Spleen (tissue), 11 donors: ENCODE results near the gene MCC. TPM values are rescaled to one million over a fixed set of nuclear protein-coding genes. Genes with fewer than 3 reads are reported as not detected.

ENCODE experiments used
- DNase-seq: peaks from one replicate; pipeline ENCODE4 v3.0.0-alpha.2; 2020
- H3K27ac ChIP-seq, 8 donors: fragments of 200-600 bp; sonication (generic) in 7 of 8; 1 replicate in 4 of 8; 2 replicates in 4 of 8; pipeline versions ENCODE4 v1.5.0 to v1.8.0; 2016 to 2021; ENCODE audit warnings: inconsistent platforms in 4 of 8, mild to moderate bottlenecking in 4 of 8, moderate library complexity in 1 of 8
- H3K27me3 ChIP-seq, 7 donors: fragments of 200-600 bp; sonication (generic) in 6 of 7; replicated peaks in 1 of 7; 1 replicate in 4 of 7; 2 replicates in 3 of 7; pipeline versions ENCODE4 v1.5.0 to v1.8.0; 2016 to 2021; ENCODE audit warnings: inconsistent platforms in 3 of 7, mild to moderate bottlenecking in 1 of 7
- H3K36me3 ChIP-seq, 6 donors: fragments of 200-600 bp; sonication (generic) in 5 of 6; 1 replicate in 4 of 6; 2 replicates in 2 of 6; pipeline versions ENCODE4 v1.5.0 to v1.8.0; 2016 to 2021; ENCODE audit warnings: inconsistent platforms in 2 of 6
- H3K4me1 ChIP-seq, 6 donors: fragments of 200-600 bp; sonication (generic) in 5 of 6; 1 replicate in 3 of 6; 2 replicates in 3 of 6; pipeline versions ENCODE4 v1.5.0 to v1.8.0; 2016 to 2021; ENCODE audit warnings: inconsistent platforms in 3 of 6
- H3K4me3 ChIP-seq, 8 donors: fragments of 200-600 bp; sonication (generic) in 7 of 8; 1 replicate in 4 of 8; 2 replicates in 4 of 8; pipeline versions ENCODE4 v1.5.0 to v1.8.0; 2016 to 2021; ENCODE audit warnings: inconsistent platforms in 4 of 8, mild to moderate bottlenecking in 4 of 8, moderate library complexity in 2 of 8
- H3K9me3 ChIP-seq, 8 donors: fragments of 200-600 bp; sonication (generic) in 7 of 8; 1 replicate in 4 of 8; 2 replicates in 4 of 8; pipeline versions ENCODE4 v1.5.0 to v1.8.0; 2016 to 2021; ENCODE audit warnings: inconsistent platforms in 4 of 8
- POLR2A ChIP-seq, 3 donors: fragments of 450-650 bp; IDR thresholded peaks; one replicate each; pipeline ENCODE4 v1.5.1; 2017; ENCODE audit warnings: antibody characterized with exemption in 3 of 3, mild to moderate bottlenecking in 1 of 3
- POLR2AphosphoS5 ChIP-seq, 3 donors: sonication (generic); formaldehyde crosslinking; IDR thresholded peaks; one replicate each; pipeline ENCODE4 v1.5.1; 2017; ENCODE audit warnings: antibody characterized with exemption in 3 of 3
- WGBS, 5 donors: extraction: QIAGEN DNeasy Blood & Tissue Kit in 3 of 5; methylation state at CpG; one replicate each; pipeline versions ENCODE4 v1.1.5 to v1.1.7; 2013 to 2018; 5-methylcytosine and 5-hydroxymethylcytosine counted together
- intact Hi-C: fragments of 100-400 bp; cut with DNase I; formaldehyde crosslinking; loops from one replicate; pipeline ENCODE4 v1.15.0; 2023; ENCODE audit warnings: low total_unique reads
- polyA plus RNA-seq, 3 donors: library from polyadenylated mRNA; stranded (reverse); fragments of 200-250 nt; gene quantifications; one replicate each; pipeline ENCODE4 v1.2.1, GENCODE V29; 2013
- total RNA-seq, 7 donors: library from RNA; depleted of rRNA in 3 of 7; stranded (reverse); fragments of >200 nt in 3 of 7; fragmentation: NEBNext Ultra II Directional in 4 of 7; extraction: Animal tissue kit (Norgen Biotek cat#: 25700) in 4 of 7; gene quantifications; one replicate each; pipeline versions ENCODE4 v1.1.0 to v1.2.1, GENCODE V29; 2016 to 2021
- TF ChIP-seq, protein P1 (sequence below), 11 experiments: fragments of 200-600 bp in 7 of 11; fragments of 450-650 bp in 4 of 11; sonication (generic) in 4 of 11; IDR thresholded peaks in 8 of 11; conservative IDR thresholded peaks in 3 of 11; 1 replicate in 7 of 11; 2 replicates in 4 of 11; pipeline versions ENCODE4 v1.4.0 to v1.8.0; 2016 to 2021; ENCODE audit warnings: antibody characterized with exemption in 11 of 11, inconsistent platforms in 4 of 11, mild to moderate bottlenecking in 1 of 11
- donor health status: healthy with polysubstance abuse.
- donor health status: DM: no; HTN: no; CAD: no; lungs with moderate emphysema.
- donor health status: DM: no; HTN: no; CAD: no.
- donor health status: Bipolar disorder and iron deficiency.
- donor health status: healthy.
- donor health status: DM: no; HTN: no; CAD: no.
- donor health status: DM: yes; HTN: yes; CAD: no.

The MCC gene
- total and polyA plus RNA-seq, 10 donors, result 1.3 to 32.8 (median 15.8) TPM

DNA sequence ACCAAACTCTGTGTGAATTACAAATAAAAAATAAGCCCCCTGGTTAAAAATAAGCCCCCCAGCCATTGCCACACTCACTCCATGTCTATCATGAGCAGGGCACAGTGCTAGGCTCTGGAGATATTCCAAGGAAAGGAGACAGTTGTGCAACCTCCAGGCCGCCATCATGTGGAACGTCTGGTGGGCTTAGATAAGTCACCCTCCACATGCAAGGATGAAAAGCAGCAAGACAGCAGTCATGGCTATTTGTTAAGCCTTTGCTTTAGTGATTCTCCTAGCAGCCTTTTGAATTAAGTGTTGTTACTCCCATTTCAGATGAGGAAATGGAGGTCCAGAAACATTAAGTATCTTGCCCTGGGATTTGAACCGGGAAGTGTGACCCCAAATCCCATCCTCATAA, 416.9 kb downstream of the MCC start:
- intact Hi-C loops, result no loop called here
- peaks cover 0 to 7% (median 0%) of the 10 kb centered on the region in 8 donors for H3K9me3 ChIP-seq
- no peak overlapping the region for H3K27ac ChIP-seq
- peaks cover 0 to 3% (median 0%) of the 10 kb centered on the region in 7 donors for H3K27me3 ChIP-seq
- TF ChIP-seq, protein P1, sequence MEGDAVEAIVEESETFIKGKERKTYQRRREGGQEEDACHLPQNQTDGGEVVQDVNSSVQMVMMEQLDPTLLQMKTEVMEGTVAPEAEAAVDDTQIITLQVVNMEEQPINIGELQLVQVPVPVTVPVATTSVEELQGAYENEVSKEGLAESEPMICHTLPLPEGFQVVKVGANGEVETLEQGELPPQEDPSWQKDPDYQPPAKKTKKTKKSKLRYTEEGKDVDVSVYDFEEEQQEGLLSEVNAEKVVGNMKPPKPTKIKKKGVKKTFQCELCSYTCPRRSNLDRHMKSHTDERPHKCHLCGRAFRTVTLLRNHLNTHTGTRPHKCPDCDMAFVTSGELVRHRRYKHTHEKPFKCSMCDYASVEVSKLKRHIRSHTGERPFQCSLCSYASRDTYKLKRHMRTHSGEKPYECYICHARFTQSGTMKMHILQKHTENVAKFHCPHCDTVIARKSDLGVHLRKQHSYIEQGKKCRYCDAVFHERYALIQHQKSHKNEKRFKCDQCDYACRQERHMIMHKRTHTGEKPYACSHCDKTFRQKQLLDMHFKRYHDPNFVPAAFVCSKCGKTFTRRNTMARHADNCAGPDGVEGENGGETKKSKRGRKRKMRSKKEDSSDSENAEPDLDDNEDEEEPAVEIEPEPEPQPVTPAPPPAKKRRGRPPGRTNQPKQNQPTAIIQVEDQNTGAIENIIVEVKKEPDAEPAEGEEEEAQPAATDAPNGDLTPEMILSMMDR (IDR thresholded peaks at IDR 0.05 in 8 of 11, conservative IDR thresholded peaks at IDR 0.05 in 3 of 11), result no peak
- TF ChIP-seq POLR2AphosphoS5 (IDR thresholded peaks at IDR 0.05), result no peak
- TF ChIP-seq POLR2A (IDR thresholded peaks at IDR 0.05), result no peak
- no peak overlapping the region for H3K4me3 ChIP-seq
- no peak for DNase-seq
- peaks cover 0 to 7% (median 0%) of the 10 kb centered on the region in 6 donors for H3K4me1 ChIP-seq
- WGBS, 5 donors, result 70 to 95% (median 90%) methylated on average over 3 of the region's 3 CpGs
- peaks cover 0 to 37% (median 0%) of the 10 kb centered on the region in 6 donors for H3K36me3 ChIP-seq

DNA sequence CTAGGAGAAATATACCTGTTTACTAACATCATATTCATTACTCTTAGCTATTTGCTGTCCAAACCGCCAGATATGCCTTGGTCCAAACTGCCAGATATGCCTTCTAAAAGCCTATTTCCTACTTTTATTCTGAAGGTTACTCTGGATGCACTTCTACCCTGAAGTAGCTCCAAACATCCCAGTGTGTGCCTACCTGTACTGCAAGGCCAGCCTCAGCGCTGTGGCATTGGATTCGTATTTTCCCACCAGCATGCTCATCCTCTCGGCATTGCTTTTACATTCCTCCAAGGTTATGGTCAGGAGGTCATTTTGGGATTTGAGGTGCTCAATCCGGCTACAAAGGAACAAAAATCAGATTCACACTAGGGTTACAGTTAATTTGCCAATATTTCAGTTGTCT, 417.4 kb downstream of the MCC start:
- WGBS, 5 donors, result 73 to 94% (median 83%) methylated on average over 5 of the region's 5 CpGs
- Histone ChIP-seq H3K27ac (no peak overlapping the region), H3K36me3 (peaks cover 0 to 37% (median 0%) of the 10 kb centered on the region in 6 donors), H3K4me3 (no peak overlapping the region), H3K27me3 (peaks cover 0 to 3% (median 0%) of the 10 kb centered on the region in 7 donors), H3K9me3 (peaks cover 0 to 2% (median 0%) of the 10 kb centered on the region in 8 donors), H3K4me1 (peaks cover 0 to 7% (median 0%) of the 10 kb centered on the region in 6 donors)
- TF ChIP-seq, protein P1 (IDR thresholded peaks at IDR 0.05 in 8 of 11, conservative IDR thresholded peaks at IDR 0.05 in 3 of 11), result no peak
- TF ChIP-seq POLR2AphosphoS5 (IDR thresholded peaks at IDR 0.05) (no peak), POLR2A (IDR thresholded peaks at IDR 0.05) (no peak)
- DNase-seq, result no peak
- intact Hi-C loops, result no loop called here

DNA sequence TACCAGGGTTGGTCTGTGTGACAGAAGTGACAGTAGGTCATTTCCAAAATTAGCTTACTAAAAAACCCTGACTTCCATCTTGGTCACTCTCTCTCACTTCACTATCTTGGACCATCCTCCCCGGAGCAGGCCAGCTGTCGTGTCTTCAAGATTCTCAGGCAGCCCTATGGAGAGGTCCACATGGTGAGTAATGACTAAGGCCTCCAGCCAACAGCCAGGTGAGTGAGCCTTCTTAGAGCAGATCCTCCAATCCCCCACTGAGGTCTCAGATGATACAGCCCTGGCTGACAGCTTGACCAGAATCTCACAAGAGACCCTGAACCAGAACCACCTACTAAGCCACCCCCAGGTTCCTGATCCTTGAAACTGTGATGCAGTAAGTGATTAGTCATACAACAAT, 419.7 kb downstream of the MCC start:
- TF ChIP-seq POLR2AphosphoS5 (IDR thresholded peaks at IDR 0.05) (no peak), POLR2A (IDR thresholded peaks at IDR 0.05) (no peak)
- TF ChIP-seq, protein P1 (IDR thresholded peaks at IDR 0.05 in 8 of 11, conservative IDR thresholded peaks at IDR 0.05 in 3 of 11), result no peak
- H3K4me3 ChIP-seq, result no peak overlapping the region
- no peak overlapping the region for H3K27ac ChIP-seq
- H3K36me3 ChIP-seq, result peaks cover 0 to 33% (median 0%) of the 10 kb centered on the region in 6 donors
- peaks cover 0 to 3% (median 0%) of the 10 kb centered on the region in 7 donors for H3K27me3 ChIP-seq
- H3K4me1 ChIP-seq, result peaks cover 0 to 7% (median 0%) of the 10 kb centered on the region in 6 donors
- no peak for DNase-seq
- WGBS, 5 donors, result 93 to 100% (median 97%) methylated on average over 2 of the region's 2 CpGs
- intact Hi-C loops, result no loop called here
- H3K9me3 ChIP-seq, result no peaks in the 10 kb centered on the region

DNA sequence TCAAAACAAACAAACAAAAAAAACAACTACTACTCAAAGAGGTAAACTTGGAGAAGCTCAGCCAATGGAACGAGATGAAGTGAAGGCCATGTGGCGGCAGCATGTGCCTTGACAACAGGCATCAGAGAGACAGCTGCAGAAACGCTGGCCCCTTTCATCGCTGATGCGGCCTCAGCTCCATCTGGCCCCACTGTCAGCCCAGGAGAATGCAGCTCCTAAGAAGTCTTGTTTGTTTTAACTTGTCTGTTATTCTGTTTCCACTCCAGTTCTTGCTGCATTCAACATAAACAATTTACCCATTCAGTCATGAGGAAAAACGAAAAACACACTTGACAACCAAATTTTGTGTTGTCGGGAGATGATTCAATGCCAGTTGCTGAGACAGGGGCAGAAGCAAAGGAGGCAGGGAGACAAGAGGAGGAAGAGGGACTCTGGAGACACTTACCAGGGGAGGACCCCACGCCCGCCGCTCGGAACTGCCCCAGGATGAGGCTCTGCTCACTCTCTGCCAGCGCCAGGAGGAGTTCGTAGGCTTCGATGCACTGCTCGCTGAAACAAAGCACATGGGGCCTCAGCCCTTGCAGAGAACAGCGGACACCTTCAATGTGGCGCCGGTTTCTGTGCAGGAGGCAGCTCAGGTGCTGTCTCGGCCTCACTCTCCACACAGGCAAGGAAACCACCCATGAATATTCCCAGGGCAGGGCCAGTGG, 420.5 kb downstream of the MCC start:
- Histone ChIP-seq H3K27ac (no peak overlapping the region), H3K4me3 (no peak overlapping the region), H3K9me3 (no peaks in the 10 kb centered on the region), H3K27me3 (no peaks in the 10 kb centered on the region), H3K4me1 (peaks cover 0 to 7% (median 0%) of the 10 kb centered on the region in 6 donors), H3K36me3 (peaks cover 0 to 37% (median 0%) of the 10 kb centered on the region in 6 donors)
- TF ChIP-seq POLR2AphosphoS5 (IDR thresholded peaks at IDR 0.05) (no peak), POLR2A (IDR thresholded peaks at IDR 0.05) (no peak)
- TF ChIP-seq, protein P1 (IDR thresholded peaks at IDR 0.05 in 8 of 11, conservative IDR thresholded peaks at IDR 0.05 in 3 of 11), result no peak
- 92 to 96% (median 94%) methylated on average over 13 to 19 of the region's 19 CpGs for WGBS, 5 donors
- intact Hi-C loops, result no loop called here
- DNase-seq, result no peak
